ENCODE measurements around the gene CATSPERB. TPM values are rescaled to one million over a fixed set of nuclear protein-coding genes. Genes with fewer than 3 reads are reported as not detected.
"Not testable (repeated sequence)": the region's sequence is repeated elsewhere in the genome, so short reads cannot be mapped to it uniquely, and the experiment has no call there.

The CATSPERB gene
- total and polyA plus RNA-seq, 2 donors (not counting 1 experiment from before 2014, with no cell fraction given) = not detected

GRCh38 chr14:91744068-91744480 is 12.2 kb upstream of the CATSPERB start:
- TF ChIP-seq EZH2 (IDR thresholded peaks at IDR 0.05; ENCODE audit: low read length, missing control alignments) = no peak
- TF ChIP-seq, protein P1, sequence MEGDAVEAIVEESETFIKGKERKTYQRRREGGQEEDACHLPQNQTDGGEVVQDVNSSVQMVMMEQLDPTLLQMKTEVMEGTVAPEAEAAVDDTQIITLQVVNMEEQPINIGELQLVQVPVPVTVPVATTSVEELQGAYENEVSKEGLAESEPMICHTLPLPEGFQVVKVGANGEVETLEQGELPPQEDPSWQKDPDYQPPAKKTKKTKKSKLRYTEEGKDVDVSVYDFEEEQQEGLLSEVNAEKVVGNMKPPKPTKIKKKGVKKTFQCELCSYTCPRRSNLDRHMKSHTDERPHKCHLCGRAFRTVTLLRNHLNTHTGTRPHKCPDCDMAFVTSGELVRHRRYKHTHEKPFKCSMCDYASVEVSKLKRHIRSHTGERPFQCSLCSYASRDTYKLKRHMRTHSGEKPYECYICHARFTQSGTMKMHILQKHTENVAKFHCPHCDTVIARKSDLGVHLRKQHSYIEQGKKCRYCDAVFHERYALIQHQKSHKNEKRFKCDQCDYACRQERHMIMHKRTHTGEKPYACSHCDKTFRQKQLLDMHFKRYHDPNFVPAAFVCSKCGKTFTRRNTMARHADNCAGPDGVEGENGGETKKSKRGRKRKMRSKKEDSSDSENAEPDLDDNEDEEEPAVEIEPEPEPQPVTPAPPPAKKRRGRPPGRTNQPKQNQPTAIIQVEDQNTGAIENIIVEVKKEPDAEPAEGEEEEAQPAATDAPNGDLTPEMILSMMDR (conservative IDR thresholded peaks at IDR 0.05 in 1 of 2, IDR thresholded peaks at IDR 0.05 in 1 of 2; ENCODE audit: low read depth in 1 of 2, low read length in 2 of 2) = no peak
- no peaks in the 10 kb centered on the region for H3K36me3 ChIP-seq (ENCODE audit: control insufficient read depth, insufficient read depth, low read length)
- no peaks in the 10 kb centered on the region for H3K27me3 ChIP-seq (ENCODE audit: control insufficient read depth, insufficient read depth, low read length)
- H3K4me1 ChIP-seq (ENCODE audit: control insufficient read depth, extremely low read depth, insufficient read depth, low read length) = no peaks in the 10 kb centered on the region
- no peak overlapping the region for H3K4me3 ChIP-seq (replicated peaks in 1 of 4; ENCODE audit: control extremely low read depth in 1 of 4, insufficient read depth in 1 of 4, low read depth in 3 of 4, low read length in 4 of 4)
- H3K79me2 ChIP-seq (ENCODE audit: control insufficient read depth, insufficient read depth, low read length) = no peaks in the 10 kb centered on the region
- no peak overlapping the region for H3K9ac ChIP-seq (ENCODE audit: insufficient read depth, low read length)
- no peak overlapping the region for H3K27ac ChIP-seq (ENCODE audit: insufficient read depth, low read length)
- H2AFZ ChIP-seq (ENCODE audit: low read length) = no peak overlapping the region
- no peak for DNase-seq (ENCODE audit: low read depth in 2 of 2)
- no peaks in the 10 kb centered on the region for H4K20me1 ChIP-seq (ENCODE audit: control insufficient read depth, extremely low read depth, insufficient read depth, low read length)
- no peak overlapping the region for H3K4me2 ChIP-seq (ENCODE audit: extremely low read depth, insufficient read depth, low read length)
- H3K9me3 ChIP-seq (ENCODE audit: control insufficient read depth, insufficient read depth, low read depth, low read length) = no peaks in the 10 kb centered on the region

- Histone ChIP-seq H3K4me1 (ENCODE audit: control insufficient read depth, extremely low read depth, insufficient read depth, low read length) (no peaks in the 10 kb centered on the region), H3K9ac (ENCODE audit: insufficient read depth, low read length) (no peak overlapping the region), H3K9me3 (ENCODE audit: control insufficient read depth, insufficient read depth, low read depth, low read length) (no peaks in the 10 kb centered on the region), H3K4me3 (replicated peaks in 1 of 4; ENCODE audit: control extremely low read depth in 1 of 4, insufficient read depth in 1 of 4, low read depth in 3 of 4, low read length in 4 of 4) (no peak overlapping the region), H4K20me1 (ENCODE audit: control insufficient read depth, extremely low read depth, insufficient read depth, low read length) (no peaks in the 10 kb centered on the region), H3K36me3 (ENCODE audit: control insufficient read depth, insufficient read depth, low read length) (no peaks in the 10 kb centered on the region), H2AFZ (ENCODE audit: low read length) (no peak overlapping the region), H3K27ac (ENCODE audit: insufficient read depth, low read length) (no peak overlapping the region), H3K27me3 (ENCODE audit: control insufficient read depth, insufficient read depth, low read length) (no peaks in the 10 kb centered on the region), H3K4me2 (ENCODE audit: extremely low read depth, insufficient read depth, low read length) (no peak overlapping the region), H3K79me2 (ENCODE audit: control insufficient read depth, insufficient read depth, low read length) (no peaks in the 10 kb centered on the region)
- DNase-seq (ENCODE audit: low read depth in 2 of 2) = no peak
- TF ChIP-seq, protein P1 (conservative IDR thresholded peaks at IDR 0.05 in 1 of 2, IDR thresholded peaks at IDR 0.05 in 1 of 2; ENCODE audit: low read depth in 1 of 2, low read length in 2 of 2) = no peak
- no peak for TF ChIP-seq EZH2 (IDR thresholded peaks at IDR 0.05; ENCODE audit: low read length, missing control alignments)
Observed at GRCh38 chr14:91743305-91743653, 11.4 kb upstream of the CATSPERB start.

GRCh38 chr14:91742621-91743304 is 10.9 kb upstream of the CATSPERB start:
- Histone ChIP-seq H3K4me1 (ENCODE audit: control insufficient read depth, extremely low read depth, insufficient read depth, low read length) (no peaks in the 10 kb centered on the region), H3K36me3 (ENCODE audit: control insufficient read depth, insufficient read depth, low read length) (no peaks in the 10 kb centered on the region), H3K4me2 (ENCODE audit: extremely low read depth, insufficient read depth, low read length) (no peak overlapping the region), H3K9me3 (ENCODE audit: control insufficient read depth, insufficient read depth, low read depth, low read length) (no peaks in the 10 kb centered on the region), H3K27me3 (ENCODE audit: control insufficient read depth, insufficient read depth, low read length) (no peaks in the 10 kb centered on the region), H2AFZ (ENCODE audit: low read length) (no peak overlapping the region), H3K79me2 (ENCODE audit: control insufficient read depth, insufficient read depth, low read length) (no peaks in the 10 kb centered on the region), H3K9ac (ENCODE audit: insufficient read depth, low read length) (no peak overlapping the region), H4K20me1 (ENCODE audit: control insufficient read depth, extremely low read depth, insufficient read depth, low read length) (no peaks in the 10 kb centered on the region), H3K4me3 (replicated peaks in 1 of 4; ENCODE audit: control extremely low read depth in 1 of 4, insufficient read depth in 1 of 4, low read depth in 3 of 4, low read length in 4 of 4) (no peak overlapping the region), H3K27ac (ENCODE audit: insufficient read depth, low read length) (no peak overlapping the region)
- DNase-seq (ENCODE audit: low read depth in 2 of 2) = no peak
- no peak for TF ChIP-seq EZH2 (IDR thresholded peaks at IDR 0.05; ENCODE audit: low read length, missing control alignments)
- TF ChIP-seq, protein P1 (conservative IDR thresholded peaks at IDR 0.05 in 1 of 2, IDR thresholded peaks at IDR 0.05 in 1 of 2; ENCODE audit: low read depth in 1 of 2, low read length in 2 of 2) = no peak

DNA sequence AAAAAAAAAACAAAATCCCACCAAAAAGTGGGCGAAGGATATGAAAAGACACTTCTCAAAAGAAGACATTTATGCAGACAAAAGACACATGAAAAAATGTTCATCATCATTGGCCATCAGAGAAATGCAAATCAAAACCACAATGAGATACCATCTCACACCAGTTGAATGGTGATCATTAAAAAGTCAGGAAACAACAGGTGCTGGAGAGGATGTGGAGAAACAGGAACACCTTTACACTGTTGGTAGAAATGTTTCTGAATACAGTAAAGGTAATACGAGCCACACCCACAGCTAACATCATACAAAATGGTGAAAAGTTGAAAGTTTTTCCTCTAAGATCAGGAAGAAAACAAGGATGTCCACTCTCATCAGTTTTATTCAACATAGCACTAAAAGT is 8.0 kb upstream of the CATSPERB start:
- not testable (repeated sequence) for H3K9ac ChIP-seq (ENCODE audit: insufficient read depth, low read length); H3K27me3 ChIP-seq (ENCODE audit: control insufficient read depth, insufficient read depth, low read length); H3K27ac ChIP-seq (ENCODE audit: insufficient read depth, low read length); H3K4me2 ChIP-seq (ENCODE audit: extremely low read depth, insufficient read depth, low read length); H3K4me1 ChIP-seq (ENCODE audit: control insufficient read depth, extremely low read depth, insufficient read depth, low read length); H4K20me1 ChIP-seq (ENCODE audit: control insufficient read depth, extremely low read depth, insufficient read depth, low read length); H3K4me3 ChIP-seq (replicated peaks in 1 of 4; ENCODE audit: control extremely low read depth in 1 of 4, insufficient read depth in 1 of 4, low read depth in 3 of 4, low read length in 4 of 4); H3K36me3 ChIP-seq (ENCODE audit: control insufficient read depth, insufficient read depth, low read length); H3K79me2 ChIP-seq (ENCODE audit: control insufficient read depth, insufficient read depth, low read length); H3K9me3 ChIP-seq (ENCODE audit: control insufficient read depth, insufficient read depth, low read depth, low read length); H2AFZ ChIP-seq (ENCODE audit: low read length); DNase-seq (ENCODE audit: low read depth in 2 of 2)
